K562 treated with DMSO at 1 percent for 24 hours (cell line): ENCODE measurements around the gene BTBD19. TPM values are rescaled to one million over a fixed set of nuclear protein-coding genes. Genes with fewer than 3 reads are reported as not detected.

Source experiments
- total RNA-seq: library from RNA; unstranded; fragments of 300-600 nt; gene quantifications from 2 replicates; pipeline ENCODE4 v1.2.3, GENCODE V29; 2022; ENCODE audit warnings: low read depth; ENCODE audit not compliant: insufficient read depth

BTBD19 gene
- total RNA-seq: 2.4 and 3.0 TPM in 2 replicates

DNA sequence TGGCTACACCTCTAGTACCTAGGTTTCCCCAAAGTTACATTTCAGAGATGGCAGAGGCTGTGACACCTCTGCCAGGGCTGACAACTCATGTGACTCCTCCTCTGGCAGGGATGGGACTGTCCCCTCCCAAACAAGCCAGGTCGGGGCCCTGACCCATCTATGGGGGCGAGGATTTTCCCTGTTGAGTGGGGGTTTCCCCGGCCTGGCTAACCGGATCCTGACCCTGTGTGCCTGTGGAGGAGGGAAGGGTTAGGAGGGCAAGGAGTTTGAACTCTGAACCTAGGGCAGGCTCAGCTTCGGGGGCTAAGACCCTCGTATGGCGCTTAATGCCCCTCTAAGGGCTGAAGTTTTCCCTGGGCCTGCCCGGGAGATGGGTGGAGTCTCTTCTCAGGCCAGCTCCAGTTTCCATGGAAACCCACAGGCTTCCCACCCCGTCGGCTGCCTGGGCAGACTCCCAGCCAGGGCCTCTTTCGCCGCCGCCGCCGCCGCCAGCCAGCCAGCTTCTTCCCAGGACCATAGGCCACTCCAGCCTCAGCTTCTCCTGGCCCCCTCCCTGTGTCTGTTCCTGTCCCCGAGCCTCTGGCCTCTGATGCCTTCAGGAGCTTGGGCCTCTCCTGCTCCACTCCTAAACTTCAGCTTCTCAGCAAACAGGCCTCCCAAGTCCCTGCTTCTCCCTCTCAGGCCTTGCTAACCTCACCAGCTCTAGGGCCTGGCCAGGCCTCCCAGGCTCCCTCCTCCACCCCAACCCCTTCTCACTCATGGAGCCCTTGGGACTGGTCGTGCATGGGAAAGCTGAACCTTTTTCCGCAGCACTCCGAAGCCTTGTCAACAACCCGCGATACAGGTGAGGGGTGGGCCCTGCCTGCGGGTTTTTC is at the start of gene BTBD19:
TSS of gene BTBD19 (plus strand) at position 461 of the 875 bp plus-strand sequence. CDS start at position 759, 298 bp downstream.

GRCh38 chr1:44775078-44775929 is 33.0 kb upstream of the BTBD19 start, which contains the start of gene RPS8:
Gene RPS8, plus strand, starts transcription at chr1:44775540. Its CDS starts 57 bp downstream, at chr1:44775597.

DNA sequence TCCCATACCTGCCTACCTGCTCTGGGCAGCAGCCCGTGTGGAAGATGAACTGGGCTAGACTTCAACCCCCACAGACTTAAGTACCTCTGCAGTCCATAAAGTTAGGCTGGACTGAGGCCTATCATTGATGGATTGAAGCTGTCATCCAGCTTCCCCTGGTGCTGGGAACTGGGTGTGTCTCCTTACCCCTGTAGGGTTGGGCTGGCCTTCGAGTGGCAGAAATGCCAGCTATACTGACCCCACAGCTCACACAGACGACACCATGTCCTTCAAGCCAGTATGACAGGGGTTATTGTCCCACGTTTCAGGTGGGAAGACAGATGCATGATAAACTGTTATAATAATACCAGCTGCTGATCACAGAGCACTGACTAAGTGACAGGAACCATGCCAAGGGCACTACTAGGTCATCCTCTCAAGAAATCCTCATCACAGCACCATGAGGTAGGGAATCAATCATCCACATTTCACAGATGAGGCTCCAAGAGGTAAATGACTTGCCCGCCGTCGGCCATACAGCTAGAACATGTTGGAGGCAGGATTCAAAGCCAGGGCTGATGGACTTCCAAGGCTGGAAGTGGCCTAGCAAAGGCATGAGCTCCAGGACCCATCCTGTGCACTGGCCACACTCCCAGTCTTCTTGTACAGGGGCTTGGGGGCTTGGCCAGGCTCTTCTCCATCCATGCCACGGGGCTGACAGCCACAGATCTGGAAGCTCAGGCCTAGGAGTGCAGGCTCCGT is 20.0 kb upstream of the BTBD19 start, which contains the start of gene BEST4:
TSS of gene BEST4 (minus strand) at position 51 of the 741 bp plus-strand sequence. CDS start 465 bp downstream, outside the sequence.

DNA sequence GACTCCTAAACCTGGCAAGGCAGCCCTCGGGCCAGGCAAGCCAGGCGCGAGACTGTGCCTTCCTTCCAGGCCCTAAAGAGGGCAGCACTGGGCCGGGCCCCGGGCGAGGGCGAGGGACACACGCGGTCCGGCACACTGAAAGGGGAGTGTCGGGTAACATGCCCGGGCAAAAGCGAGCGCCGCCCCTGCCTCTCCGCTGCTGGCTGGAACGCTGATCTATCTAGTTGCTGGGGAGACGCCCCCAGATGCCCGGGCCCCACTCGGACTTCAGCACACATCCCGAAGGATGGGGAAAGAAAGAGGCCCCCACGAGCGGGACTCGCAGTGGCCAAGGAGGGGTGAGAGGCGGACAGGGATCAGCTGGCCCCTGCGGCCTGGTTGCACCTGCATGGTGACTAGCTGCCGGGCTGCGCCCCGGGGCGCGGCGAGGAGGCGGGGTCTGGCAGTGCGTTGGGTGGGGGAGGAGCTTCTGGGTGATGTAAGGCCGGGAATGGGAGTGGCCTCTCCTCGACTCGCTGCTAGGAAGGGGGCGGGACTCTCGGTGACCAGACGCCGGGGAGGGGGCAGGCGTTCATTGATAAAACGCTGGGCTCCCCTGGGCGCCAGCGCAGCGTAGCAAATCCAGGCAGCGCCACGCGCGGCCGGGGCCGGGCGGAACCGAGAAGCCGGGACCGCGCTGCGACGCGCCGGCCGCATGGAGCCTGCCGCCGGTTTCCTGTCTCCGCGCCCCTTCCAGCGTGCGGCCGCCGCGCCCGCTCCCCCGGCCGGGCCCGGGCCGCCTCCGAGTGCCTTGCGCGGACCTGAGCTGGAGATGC is 8.3 kb upstream of the BTBD19 start, which contains the start of gene PLK3:
TSS of gene PLK3 (plus strand) at position 608 of the 815 bp plus-strand sequence. CDS start at position 695, 87 bp downstream.

GRCh38 chr1:44806704-44807363 is 1.5 kb upstream of the BTBD19 start, which contains the start of gene DYNLT4:
Gene DYNLT4, minus strand, starts transcription at chr1:44807351. Its CDS starts 683 bp downstream, at chr1:44806668.

DNA sequence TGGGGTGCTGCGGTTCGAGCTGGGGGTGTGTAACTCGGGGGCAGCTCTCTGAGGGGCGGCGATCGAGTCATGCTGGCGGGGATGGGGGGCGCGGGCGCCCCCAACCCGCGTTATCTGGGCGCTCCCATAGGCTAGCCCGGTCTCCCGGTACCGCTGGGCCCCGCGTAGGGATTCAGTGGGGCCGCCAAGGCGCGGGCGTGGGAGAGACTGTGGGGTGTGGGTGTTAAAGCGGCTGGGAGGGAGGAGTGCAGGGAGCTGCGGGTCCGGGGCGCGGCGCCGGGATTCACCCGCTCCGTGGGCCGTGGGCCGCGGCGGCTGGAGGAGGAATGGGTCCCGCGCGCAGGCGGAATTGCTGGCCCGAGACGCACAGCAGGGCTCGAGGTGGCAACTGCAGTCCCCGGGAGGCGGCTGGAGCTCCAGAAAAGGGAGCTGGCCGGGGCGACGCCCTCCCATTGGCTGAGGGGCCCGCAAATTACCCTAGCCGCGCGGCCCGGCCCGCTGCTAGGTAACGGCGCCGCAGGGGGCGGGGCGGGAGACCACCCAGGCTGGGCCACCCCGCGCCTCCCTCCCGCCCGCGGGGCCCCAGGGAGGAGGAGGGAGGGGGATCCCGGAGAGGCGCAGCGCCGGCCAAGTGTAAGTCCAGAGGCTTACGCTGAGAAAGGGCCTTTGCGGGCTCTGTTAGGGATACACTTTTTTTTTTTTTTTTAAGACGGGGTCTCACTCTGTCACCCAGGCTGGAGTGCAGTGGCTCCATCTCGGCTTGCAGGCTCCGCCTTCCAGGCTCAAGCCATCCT is 34.7 kb downstream of the BTBD19 start, which contains the start of gene PTCH2:
TSS of gene PTCH2 (minus strand) at position 392 of the 794 bp plus-strand sequence. CDS start at position 71, 321 bp downstream.

Other genes with a start within 250 kb of the BTBD19 start
- 13.9 and 14.1 TPM in 2 replicates for gene TMEM53, start 134.0 kb upstream of the BTBD19 start, total RNA-seq
- not detected in 2 replicates for gene ARMH1, start 133.8 kb upstream of the BTBD19 start, total RNA-seq
- gene RNU5D-1, start 77.4 kb upstream of the BTBD19 start, total RNA-seq: not detected in 2 replicates
- gene KIF2C, start 68.7 kb upstream of the BTBD19 start, total RNA-seq: 182 and 196 TPM in 2 replicates
- 5,486 and 5,742 TPM in 2 replicates for gene RPS8, start 33.0 kb upstream of the BTBD19 start, total RNA-seq
- gene BEST4, start 20.4 kb upstream of the BTBD19 start, total RNA-seq: not detected in 2 replicates
- gene PLK3, start 8.1 kb upstream of the BTBD19 start, total RNA-seq: 22.5 and 22.7 TPM in 2 replicates
- 0.72 and 2.3 TPM in 2 replicates for gene DYNLT4, start 1.2 kb upstream of the BTBD19 start, total RNA-seq
- 0.68 and 1.1 TPM in 2 replicates for gene PTCH2, start 34.7 kb downstream of the BTBD19 start, total RNA-seq
- gene EIF2B3, start 178.1 kb downstream of the BTBD19 start, total RNA-seq: 58.8 and 67.1 TPM in 2 replicates
- gene HECTD3, start 202.8 kb downstream of the BTBD19 start, total RNA-seq: 75.3 and 79.8 TPM in 2 replicates
- 480 and 503 TPM in 2 replicates for gene UROD, start 203.7 kb downstream of the BTBD19 start, total RNA-seq